Medulla oblongata (tissue), 1 donor: Measurements from ENCODE around the gene COX6A2.

Source experiments
- DNase-seq: peaks from one replicate; pipeline ENCODE4 v3.0.0-alpha.2; 2015; ENCODE audit errors: extremely low spot score

Gene COX6A2

DNA sequence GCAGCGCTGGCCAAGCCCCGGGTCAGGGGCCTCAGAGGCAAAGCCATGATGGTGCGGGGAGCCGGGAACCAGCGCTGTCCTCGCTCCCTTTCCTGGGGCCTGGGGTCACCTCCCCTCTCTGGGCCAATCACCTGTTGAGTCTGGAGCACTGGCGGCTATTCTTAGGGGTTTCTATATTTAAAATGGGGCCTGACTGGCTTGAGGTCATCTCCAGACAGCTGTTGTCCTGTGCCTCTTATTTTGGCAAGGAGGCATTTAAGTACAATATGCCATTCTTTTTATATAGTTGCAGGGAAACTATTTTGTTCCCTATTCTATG, at the start of gene COX6A2:
Gene COX6A2, minus strand, starts transcription at position 82 of the 319 bp plus-strand sequence. Its CDS starts 35 bp downstream, at position 47.
- no peak for DNase-seq

DNA sequence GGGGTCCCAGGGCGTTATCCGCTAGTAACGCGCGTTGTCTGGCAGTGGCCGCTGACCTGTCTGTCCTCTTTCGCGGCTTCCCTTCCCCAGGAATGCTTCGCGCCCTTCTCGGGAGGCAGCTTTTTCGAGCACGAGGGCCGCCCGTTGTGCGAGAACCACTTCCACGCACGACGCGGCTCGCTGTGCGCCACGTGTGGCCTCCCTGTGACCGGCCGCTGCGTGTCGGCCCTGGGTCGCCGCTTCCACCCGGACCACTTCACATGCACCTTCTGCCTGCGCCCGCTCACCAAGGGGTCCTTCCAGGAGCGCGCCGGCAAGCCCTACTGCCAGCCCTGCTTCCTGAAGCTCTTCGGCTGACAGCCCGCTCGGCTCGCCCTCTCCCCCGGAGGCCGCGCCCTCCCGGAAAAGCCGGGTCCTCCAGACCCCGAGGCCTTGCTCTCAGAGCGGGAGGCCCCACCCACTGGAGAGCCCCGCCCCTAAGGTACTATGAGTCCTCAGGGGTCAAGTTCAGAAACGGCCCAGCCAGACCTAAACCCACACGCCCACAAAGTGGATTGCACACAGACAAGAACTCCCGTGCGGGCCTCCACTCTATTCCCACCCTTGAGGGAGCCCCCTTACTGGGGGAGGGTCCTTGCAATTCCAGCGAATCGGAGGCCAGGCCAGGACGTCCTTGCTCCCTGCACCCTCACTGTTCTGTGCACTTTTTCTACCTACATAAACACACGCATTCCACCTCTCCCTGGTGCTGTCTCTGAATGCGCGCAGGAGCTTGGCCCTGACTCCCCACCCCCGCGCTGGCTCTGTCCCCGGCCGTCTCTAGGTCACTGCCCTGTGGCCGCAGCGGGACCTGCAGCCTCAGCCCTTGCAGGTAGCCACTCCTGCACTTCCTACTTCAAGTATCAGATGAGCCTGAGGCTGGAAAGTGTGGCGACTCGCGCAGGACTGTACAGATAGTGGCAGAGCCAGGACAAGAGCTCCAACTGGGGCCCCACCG, 49.4 kb upstream of the COX6A2 start:
- DNase-seq = no peak

DNA sequence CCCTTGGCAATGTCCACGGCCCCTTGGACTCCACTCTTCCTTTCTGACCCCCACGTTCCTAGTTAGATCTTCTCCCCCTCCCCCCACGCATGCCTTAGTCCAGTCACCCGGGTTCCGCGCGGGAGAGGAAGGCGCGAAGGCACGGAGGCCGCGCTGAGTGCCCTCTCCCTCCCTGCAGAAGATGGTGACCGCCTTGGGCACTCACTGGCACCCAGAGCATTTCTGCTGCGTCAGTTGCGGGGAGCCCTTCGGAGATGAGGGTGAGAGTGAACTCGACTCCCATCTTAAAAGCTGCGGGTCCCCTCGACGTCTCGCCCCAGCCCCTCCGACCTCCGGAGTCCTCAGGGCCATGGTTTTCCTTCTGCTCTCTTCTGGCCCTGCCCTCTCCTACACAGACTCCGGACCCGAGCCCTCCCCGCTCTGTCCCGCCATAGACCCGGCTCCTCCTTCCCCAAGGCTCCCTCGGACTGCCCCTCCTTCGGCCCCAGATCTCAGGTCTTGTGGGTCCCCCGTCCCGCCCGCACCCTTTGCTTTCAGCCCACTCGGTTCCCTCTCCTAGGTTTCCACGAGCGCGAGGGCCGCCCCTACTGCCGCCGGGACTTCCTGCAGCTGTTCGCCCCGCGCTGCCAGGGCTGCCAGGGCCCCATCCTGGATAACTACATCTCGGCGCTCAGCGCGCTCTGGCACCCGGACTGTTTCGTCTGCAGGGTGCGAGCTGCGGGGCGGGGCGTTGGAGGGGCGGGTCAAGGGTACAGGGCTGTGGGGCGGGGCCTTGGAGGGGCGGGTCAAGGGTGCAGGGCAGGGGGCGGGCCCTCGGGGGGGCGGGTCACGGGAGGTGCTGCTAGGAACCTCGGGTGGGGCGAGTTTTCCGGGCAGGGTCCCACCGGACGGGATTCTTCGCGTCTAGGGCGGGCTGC, 48.4 kb upstream of the COX6A2 start:
- peak; percentile 32 for DNase-seq

DNA sequence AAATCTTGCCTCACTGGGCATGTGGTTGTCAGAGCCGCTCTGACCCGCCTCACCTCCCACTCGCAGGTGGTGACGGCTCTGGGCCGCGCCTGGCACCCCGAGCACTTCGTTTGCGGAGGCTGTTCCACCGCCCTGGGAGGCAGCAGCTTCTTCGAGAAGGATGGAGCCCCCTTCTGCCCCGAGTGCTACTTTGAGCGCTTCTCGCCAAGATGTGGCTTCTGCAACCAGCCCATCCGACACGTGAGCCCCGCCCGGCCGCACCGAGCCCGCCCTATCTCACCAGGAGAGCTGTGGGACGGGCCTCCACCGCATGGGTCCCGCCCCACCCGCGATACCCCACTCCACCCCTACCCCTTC, 47.8 kb upstream of the COX6A2 start:
- no peak for DNase-seq

DNA sequence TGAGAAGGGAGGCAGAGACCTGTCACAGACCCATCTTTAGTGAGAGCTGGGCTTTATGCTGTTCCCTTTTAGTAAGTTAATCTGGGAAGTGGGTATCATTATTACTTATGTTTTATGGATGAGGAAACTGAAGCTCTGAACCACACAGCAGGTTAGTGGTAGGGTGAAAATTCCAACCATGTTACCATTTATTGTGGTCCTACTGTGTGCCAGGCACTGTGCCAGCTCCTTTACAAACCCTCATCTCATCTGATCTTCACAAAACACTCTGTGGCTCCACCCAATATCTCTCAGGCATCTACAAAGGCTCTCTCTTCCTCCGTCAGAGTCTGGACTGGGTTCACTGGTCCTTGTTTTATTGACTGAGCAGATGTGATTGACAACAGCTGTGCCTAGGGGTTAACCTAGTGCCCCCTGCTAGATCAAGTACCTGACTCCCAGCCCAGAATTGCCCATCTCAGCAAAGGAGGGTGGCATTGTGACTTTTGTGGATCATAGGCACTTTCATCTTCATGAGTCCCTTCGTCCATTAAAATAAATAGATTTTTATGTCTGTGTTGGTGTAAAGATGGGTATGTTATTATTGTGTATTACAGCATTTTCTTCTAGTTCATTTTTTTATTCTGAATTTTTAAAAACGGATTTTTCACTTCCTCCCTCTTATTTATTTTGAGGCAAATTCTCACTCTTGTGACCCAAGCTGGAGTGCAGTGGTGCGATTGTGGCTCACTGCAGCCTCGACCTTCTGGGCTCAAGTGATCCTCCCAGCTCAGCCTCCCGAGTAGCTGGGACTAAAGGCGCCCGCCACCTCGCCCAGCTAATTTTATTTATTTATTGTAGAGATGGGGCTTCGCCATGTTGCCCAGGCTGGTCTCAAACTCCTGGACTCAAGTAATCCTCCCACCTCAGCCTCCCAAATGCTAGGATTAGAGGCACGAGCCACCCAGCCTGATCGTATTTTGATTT, 46.9 kb upstream of the COX6A2 start:
- no peak for DNase-seq

DNA sequence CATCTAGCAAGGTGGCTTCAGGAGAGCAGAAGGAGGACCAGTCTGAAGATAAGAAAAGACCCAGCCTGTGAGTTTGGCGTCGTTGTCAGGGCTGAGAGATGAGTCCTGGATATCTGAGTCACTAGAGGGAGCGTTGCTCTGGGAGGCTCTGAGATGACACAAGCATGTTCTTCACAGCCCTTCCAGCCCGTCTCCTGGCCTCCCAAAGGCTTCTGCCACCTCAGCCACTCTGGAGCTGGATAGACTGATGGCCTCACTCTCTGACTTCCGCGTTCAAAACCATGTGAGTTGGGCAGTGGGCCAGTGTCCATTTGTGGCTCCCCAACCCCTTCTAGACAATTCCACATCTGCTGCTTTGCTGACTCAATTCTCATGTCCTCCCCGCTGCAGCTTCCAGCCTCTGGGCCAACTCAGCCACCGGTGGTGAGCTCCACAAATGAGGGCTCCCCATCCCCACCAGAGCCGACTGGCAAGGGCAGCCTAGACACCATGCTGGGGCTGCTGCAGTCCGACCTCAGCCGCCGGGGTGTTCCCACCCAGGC, 46.1 kb upstream of the COX6A2 start:
- no peak for DNase-seq

DNA sequence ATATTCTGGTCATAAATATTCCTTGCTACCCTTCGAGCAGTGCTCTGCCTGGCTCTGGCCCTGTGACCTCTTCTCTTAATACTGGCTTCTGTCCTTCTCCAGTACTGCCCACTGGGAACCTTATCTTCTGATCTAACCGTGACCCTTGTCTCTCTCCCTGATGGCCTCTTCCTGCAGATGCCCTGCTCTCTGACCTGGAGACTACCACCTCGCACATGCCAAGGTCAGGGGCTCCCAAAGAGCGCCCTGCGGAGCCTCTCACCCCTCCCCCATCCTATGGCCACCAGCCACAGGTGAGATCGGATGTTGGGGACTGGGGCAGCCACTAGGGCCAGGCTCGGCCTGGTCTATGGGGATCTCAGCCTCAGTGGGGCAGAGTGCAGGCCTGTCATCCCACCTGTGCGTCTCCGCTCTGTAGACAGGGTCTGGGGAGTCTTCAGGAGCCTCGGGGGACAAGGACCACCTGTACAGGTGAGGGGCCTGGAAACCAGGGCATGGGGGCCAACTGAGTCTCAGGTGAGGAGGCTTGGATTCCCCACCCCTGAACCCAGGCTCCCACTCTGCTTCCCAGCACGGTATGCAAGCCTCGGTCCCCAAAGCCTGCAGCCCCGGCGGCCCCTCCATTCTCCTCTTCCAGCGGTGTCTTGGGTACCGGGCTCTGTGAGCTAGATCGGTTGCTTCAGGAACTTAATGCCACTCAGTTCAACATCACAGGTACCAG, 45.3 kb upstream of the COX6A2 start:
- DNase-seq = no peak

DNA sequence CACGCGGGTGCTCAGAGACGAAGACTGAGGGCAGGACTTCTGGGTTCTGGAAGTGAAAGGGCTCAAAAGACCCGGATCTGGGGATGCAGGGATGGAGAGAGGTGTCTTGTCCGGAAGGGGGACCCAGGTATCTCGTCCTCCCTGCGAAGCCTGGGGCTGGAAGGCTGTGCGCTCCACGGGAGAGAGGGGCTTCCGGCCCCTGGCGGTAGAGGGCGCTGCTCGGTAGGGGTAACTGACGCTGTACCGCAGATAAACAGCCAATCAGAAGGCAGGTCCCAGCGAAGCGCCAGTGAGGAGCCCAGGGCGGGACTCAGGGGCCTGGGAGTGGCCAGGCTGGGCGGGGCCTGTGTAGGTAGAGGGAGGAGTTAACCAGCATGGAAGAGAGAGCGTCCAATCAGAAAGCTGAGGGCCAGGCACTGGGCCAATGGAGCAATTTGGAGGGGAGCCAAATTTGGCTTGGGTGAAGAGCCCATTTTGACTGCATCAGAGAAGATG, 44.6 kb upstream of the COX6A2 start:
- DNase-seq = peak; percentile 24

DNA sequence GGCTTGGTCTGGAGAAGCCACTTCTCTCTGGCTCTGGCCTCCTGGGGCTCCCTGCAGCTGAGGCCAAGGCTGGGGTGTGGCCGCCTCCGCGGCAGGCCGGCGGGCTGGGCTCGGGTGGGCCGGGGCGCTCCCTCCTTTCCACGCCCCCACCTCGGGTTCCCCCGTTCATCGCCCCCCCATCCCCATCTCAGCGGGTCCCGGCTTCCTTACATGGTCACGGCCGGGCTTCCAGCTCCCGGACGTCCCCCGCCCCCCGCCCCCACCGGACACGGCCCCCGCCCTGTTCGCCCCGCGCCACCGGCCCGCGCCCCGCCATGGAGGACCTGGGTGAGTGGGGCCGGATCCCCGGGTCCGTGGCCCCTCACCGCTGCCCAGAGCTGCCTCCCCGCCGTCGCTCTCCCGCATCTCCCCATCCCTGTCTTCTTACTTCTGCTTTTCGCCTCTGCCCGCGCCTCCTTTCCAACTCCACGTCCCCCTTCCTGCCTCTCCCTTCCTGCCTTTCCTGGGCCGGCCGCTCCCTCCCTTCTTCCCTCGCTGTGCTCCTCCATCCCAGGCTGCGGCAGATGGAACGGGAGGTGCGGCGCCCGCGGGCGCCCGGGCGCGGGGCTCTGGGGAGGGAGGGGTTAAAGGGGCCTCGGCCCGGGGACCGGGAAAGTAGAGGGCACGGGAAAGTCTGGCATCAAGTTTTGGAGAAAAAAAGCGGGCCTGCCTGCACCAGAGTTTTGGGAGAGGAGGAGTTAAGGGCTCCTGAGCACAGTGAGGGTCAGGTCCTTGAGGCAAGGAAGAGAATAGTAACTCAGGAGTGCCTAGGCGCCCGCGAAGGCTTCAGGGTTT, 43.9 kb upstream of the COX6A2 start, which contains the start of gene TGFB1I1:
Gene TGFB1I1, plus strand, starts transcription at position 278 of the 834 bp plus-strand sequence. Its CDS starts 37 bp downstream, at position 315.
- no peak for DNase-seq

DNA sequence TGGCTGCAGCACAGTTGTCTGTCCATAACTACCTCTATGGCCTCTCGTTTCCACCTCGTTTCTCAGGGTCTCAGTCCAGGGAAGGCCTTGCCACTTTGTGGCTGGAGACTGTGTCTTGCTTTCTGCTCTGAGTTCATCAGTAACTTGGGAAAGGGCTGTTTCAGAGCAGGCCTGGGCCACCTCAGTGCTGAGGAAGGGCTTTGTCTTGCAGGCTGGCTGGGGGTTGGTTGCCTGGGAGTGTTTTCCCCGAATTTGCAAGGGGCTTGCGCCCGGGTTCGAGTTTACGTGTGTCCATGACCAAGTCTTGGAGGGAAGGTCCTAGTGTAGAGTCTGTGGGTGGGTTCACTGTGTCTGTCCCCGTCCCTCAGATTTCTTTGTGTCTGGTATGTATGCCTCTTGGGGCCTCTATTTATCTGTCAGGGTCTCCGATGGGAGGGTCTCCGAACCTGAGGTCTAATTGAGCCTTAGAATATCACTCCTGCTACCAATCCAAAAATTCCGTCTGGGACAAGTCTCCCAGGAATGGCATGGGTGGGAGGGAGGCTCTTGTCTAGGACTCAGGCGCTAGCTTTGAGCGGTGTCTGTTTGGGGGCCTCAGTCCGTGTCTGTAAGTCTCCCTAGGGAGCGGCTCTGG, 43.2 kb upstream of the COX6A2 start:
- no peak for DNase-seq

DNA sequence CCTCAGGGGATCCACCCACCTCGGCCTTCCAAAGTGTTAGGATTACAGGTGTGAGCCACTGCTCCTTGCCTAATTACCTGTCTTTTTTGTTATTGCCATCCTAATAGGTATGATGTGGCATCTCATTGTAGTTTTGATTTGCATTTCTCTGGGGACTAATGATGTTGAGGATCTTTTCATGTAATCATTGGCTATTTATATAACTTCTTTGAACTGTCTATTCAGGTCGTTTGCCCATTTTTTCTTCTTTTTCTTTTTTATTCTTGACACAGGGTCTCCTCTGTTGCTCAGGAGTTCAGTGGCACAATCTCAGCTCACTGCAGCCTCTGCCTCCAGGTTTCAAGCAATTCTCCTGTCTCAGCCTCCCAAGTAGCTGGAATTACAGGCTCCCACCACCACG, 42.5 kb upstream of the COX6A2 start:
- DNase-seq = no peak

DNA sequence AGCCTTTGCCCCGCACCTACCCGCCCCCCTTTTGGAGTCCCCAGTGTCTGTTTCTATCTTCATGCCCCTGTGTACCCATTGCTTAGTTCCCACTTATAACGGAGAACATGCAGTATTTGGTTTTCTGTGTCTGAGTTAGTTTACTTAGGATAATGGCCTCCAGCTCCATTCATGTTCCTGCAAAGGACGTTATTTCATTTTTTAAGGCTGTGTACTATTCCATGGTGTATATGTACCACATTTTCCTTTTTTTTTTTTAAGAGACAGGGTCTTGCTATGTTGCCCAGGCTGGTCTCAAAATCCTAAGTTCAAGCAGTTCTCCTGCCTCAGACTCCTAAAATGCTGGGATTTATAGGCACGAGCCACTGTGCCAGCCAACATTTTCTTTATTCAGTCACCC, 39.7 kb upstream of the COX6A2 start:
- DNase-seq = no peak

DNA sequence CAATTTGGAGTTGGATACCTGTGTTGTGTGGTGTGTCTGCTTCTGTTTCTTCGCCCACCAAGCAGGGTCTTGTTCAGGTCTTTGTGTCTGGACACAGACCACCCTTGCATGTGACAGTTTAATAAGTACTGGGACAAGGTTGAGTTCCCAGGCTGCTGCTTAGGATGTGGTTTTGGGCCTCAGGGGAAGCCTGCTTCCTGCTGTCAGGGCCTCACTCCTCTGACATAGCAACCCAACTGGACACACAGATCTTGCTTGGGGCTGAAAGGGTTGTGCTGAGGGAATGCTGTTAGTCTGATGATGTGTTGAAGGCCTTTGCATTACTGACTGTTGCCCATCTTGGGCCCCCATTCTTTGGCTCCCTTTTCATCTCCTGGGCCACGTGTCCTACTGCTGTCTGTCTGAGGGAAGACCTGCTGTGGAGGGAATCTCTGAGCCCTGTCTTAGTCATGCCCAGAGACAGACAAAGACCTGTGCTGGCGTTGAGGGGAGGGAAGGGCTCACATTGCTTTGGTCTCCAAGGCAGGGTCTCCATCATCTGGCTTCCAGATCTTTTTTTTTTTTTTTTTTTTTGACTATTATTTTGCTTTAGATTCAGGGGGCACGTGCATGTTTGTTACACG, 39.1 kb upstream of the COX6A2 start:
- DNase-seq = no peak

DNA sequence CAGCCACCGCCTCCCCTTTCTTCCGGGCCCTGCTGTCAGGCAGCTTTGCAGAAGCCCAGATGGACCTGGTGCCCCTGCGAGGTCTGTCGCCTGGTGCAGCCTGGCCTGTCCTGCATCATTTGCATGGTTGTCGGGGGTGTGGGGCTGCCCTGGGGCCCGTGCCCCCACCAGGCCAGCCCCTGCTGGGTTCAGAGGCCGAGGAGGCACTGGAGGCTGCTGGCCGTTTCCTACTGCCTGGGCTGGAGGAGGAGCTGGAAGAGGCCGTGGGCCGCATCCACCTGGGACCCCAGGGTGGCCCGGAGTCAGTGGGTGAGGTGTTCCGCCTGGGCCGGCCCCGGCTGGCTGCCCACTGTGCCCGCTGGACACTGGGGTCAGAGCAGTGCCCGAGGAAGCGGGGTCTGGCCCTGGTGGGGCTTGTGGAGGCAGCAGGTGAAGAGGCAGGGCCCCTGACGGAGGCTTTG, 38.3 kb upstream of the COX6A2 start:
- no peak for DNase-seq

DNA sequence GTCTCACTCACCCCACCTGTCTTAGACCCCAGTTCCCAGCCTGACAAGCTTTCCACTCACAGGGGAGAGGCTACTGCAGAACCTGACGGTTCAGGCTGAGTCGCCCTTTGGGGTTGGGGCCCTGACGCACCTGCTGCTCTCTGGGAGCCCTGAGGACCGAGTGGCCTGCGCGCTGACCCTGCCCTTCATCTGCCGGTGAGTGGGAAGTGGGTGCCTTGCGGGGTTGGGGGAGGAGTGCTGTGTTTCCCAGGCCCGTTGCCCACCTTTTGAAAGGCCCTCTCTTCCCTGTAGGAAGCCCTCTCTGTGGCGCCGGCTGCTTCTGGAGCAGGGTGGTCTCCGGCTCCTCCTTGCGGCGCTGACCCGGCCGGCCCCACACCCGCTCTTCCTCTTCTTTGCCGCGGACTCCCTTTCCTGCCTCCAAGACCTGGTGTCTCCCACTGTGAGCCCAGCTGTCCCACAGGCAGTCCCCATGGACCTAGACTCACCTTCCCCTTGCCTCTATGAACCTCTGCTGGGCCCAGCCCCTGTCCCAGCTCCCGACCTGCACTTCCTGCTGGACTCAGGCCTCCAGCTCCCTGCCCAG, 37.7 kb upstream of the COX6A2 start:
- DNase-seq = no peak

DNA sequence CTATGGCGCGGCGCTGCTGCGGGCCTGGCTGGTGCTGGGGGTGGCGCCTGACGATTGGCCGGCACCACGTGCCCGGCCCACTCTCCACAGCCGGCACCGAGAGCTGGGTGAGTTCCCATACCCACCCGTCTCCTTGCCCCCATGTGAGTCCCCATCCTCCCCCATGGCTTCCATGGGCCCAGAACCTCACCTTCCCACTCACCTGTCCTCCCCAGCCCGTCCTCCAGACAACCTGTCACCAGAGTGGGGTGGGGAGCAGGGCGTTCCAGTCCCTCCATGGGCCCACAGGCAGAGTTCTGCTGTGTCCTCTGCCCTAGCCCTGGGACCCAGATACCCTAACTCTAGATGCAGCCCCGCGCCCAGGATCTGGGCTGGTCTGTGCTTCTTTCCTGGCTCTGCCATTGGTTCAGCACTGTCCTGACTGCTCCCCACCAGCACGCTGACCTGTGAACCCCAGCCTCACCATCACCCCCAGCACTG, 36.7 kb upstream of the COX6A2 start:
- no peak for DNase-seq

DNA sequence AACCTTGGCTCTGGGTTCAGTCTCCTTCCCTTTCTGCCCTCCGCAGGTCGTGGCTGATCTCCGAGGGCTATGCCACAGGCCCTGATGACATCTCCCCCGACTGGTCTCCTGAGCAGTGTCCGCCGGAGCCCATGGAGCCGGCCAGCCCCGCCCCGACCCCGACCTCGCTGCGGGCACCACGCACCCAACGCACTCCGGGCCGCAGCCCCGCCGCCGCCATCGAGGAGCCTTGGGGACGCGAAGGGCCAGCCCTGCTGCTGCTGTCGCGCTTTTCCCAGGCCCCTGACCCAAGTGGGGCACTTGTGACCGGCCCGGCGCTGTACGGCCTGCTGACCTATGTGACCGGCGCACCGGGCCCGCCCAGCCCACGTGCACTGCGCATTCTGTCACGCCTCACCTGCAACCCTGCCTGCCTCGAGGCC, 36.2 kb upstream of the COX6A2 start:
- DNase-seq = no peak
